IMR-90 (cell line): ENCODE results near the gene PRAC1. TPM values are rescaled to one million over a fixed set of nuclear protein-coding genes. Genes with fewer than 3 reads are reported as not detected.

Experiments used
- ATAC-seq: fragments of 200-7000 bp; cut with Tn5 transposase; 2 replicates; pipeline ENCODE4 v1.9.1; 2020; ENCODE audit warnings: low read depth, mild to moderate bottlenecking, moderate library complexity
- BruUV-seq: library from RNA; stranded (reverse); fragments of 400-500 nt; replicated peaks from 2 replicates; lab custom pipeline; 2021; lab: Mats Ljungman, UMichigan
- CTCF ChIA-PET: fragments of 300-600 bp; formaldehyde crosslinking; extraction: SDS; loops from one replicate; lab custom pipeline; 2021; ENCODE audit warnings: antibody characterized with exemption; lab: Yijun Ruan, JAX
- POLR2A ChIA-PET: fragments of 300-600 bp; sonication (Branson Sonifier 250); formaldehyde crosslinking; loops from one replicate; lab custom pipeline; 2022; ENCODE audit warnings: antibody characterized with exemption; ENCODE audit not compliant: unreplicated experiment; lab: Charles Lee
- DNase-seq: peaks from one replicate; pipeline ENCODE4 v3.0.0; 2013
- H2AFZ ChIP-seq: replicated peaks from 2 replicates; pipeline ENCODE3; 2013; ENCODE audit warnings: low read length, mild to moderate bottlenecking; ENCODE audit not compliant: poor library complexity
- H2AK5ac ChIP-seq: 2 replicates; pipeline ENCODE4 v1.6.1; 2013; ENCODE audit warnings: low read depth, low read length, inconsistent platforms
- H2AK9ac ChIP-seq: replicated peaks from 2 replicates; pipeline ENCODE3; 2013; ENCODE audit warnings: mild to moderate bottlenecking, low read depth, low read length, moderate library complexity; ENCODE audit not compliant: poor library complexity
- H2BK120ac ChIP-seq: 2 replicates; pipeline ENCODE4 v1.6.1; 2013; ENCODE audit warnings: low read depth, low read length, inconsistent platforms
- H2BK15ac ChIP-seq: 3 replicates; pipeline ENCODE4 v1.6.1; 2013; ENCODE audit warnings: low read depth, low read length, inconsistent platforms
- H2BK20ac ChIP-seq: 2 replicates; pipeline ENCODE4 v1.6.1; 2013; ENCODE audit warnings: low read depth, mild to moderate bottlenecking, inconsistent platforms, low read length, moderate library complexity
- H2BK5ac ChIP-seq: 2 replicates; pipeline ENCODE4 v1.6.1; 2013; ENCODE audit warnings: mild to moderate bottlenecking, low read depth, low read length, inconsistent platforms; ENCODE audit not compliant: poor library complexity, severe bottlenecking
- H3K14ac ChIP-seq: replicated peaks from 2 replicates; pipeline ENCODE4 v1.6.1; 2013; ENCODE audit warnings: low read depth, low read length, inconsistent platforms
- H3K18ac ChIP-seq: 2 replicates; pipeline ENCODE4 v1.6.1; 2013; ENCODE audit warnings: low read depth, low read length, control low read depth
- H3K23ac ChIP-seq: 2 replicates; pipeline ENCODE4 v1.6.1; 2013; ENCODE audit warnings: low read depth, low read length, inconsistent platforms
- H3K27ac ChIP-seq: 2 replicates; pipeline ENCODE4 v1.5.1; 2013; ENCODE audit warnings: mild to moderate bottlenecking, control low read depth, low read length; ENCODE audit not compliant: insufficient read depth
- H3K27me3 ChIP-seq: 2 replicates; pipeline ENCODE4 v1.6.1; 2013; ENCODE audit warnings: low read length; ENCODE audit not compliant: control insufficient read depth, insufficient read depth
- H3K36me3 ChIP-seq: 2 replicates; pipeline ENCODE4 v1.6.1; 2013; ENCODE audit warnings: low read length, mixed read lengths; ENCODE audit not compliant: control insufficient read depth, insufficient read depth
- H3K4ac ChIP-seq: 2 replicates; pipeline ENCODE4 v1.6.1; 2013; ENCODE audit warnings: low read depth, low read length, inconsistent platforms
- H3K4me1 ChIP-seq: 2 replicates; pipeline ENCODE4 v1.6.1; 2013; ENCODE audit warnings: low read length, mixed read lengths; ENCODE audit not compliant: control insufficient read depth, insufficient read depth
- H3K4me2 ChIP-seq: 2 replicates; pipeline ENCODE4 v1.6.1; 2013; ENCODE audit warnings: low read depth, mild to moderate bottlenecking, control low read depth, low read length, moderate library complexity
- H3K4me3 ChIP-seq: 2 replicates; pipeline ENCODE4 v1.5.1; 2013; ENCODE audit warnings: low read depth, mild to moderate bottlenecking, control low read depth, low read length, moderate library complexity; ENCODE audit not compliant: insufficient read depth
- H3K56ac ChIP-seq: 2 replicates; pipeline ENCODE4 v1.6.1; 2013; ENCODE audit warnings: low read length, inconsistent platforms; ENCODE audit not compliant: insufficient read depth; ENCODE audit errors: extremely low read depth
- H3K79me1 ChIP-seq, 2 experiments: 2 replicates each; pipeline ENCODE4 v1.6.1; 2013; ENCODE audit warnings: low read length in 2 of 2, inconsistent platforms in 1 of 2, low read depth in 1 of 2
- H3K9ac ChIP-seq: 2 replicates; pipeline ENCODE4 v1.6.1; 2013; ENCODE audit warnings: low read depth, low read length, control low read depth
- H3K9me1 ChIP-seq: 2 replicates; pipeline ENCODE4 v1.6.1; 2013; ENCODE audit warnings: low read length, inconsistent platforms; ENCODE audit not compliant: insufficient read depth
- H3K9me3 ChIP-seq: 2 replicates; pipeline ENCODE4 v1.6.1; 2013; ENCODE audit warnings: low read length; ENCODE audit not compliant: control insufficient read depth, insufficient read depth
- H4K20me1 ChIP-seq: 2 replicates; pipeline ENCODE4 v1.6.1; 2013; ENCODE audit warnings: low read length, inconsistent platforms; ENCODE audit not compliant: insufficient read depth
- H4K5ac ChIP-seq: 2 replicates; pipeline ENCODE4 v1.6.1; 2013; ENCODE audit warnings: mild to moderate bottlenecking, low read depth, low read length, control low read depth
- H4K8ac ChIP-seq, 2 experiments: 2 replicates each; pipeline ENCODE4 v1.6.1; 2013; ENCODE audit warnings: low read depth in 2 of 2, low read length in 2 of 2, control low read depth in 1 of 2, inconsistent platforms in 1 of 2
- H4K91ac ChIP-seq: 2 replicates; pipeline ENCODE4 v1.6.1; 2013; ENCODE audit warnings: low read depth, low read length, inconsistent platforms; ENCODE audit not compliant: insufficient read depth
- CEBPB ChIP-seq: IDR thresholded peaks from 2 replicates; pipeline ENCODE4 v1.6.1; 2012; ENCODE audit warnings: low read depth, low read length, improper control_type of control experiment
- CHD1 ChIP-seq: IDR thresholded peaks from 2 replicates; pipeline ENCODE4 v1.6.1; 2012; ENCODE audit warnings: low read depth, low read length, improper control_type of control experiment
- ELK1 ChIP-seq: fragments of 150-350 bp; IDR thresholded peaks from 2 replicates; pipeline ENCODE4 v1.6.1; 2016; ENCODE audit warnings: low read depth, mild to moderate bottlenecking, low read length, moderate library complexity, borderline replicate concordance
- FOS ChIP-seq: fragments of 150-350 bp; IDR thresholded peaks from 2 replicates; pipeline ENCODE4 v1.6.1; 2016; ENCODE audit warnings: low read depth, low read length
- MAFK ChIP-seq: IDR thresholded peaks from 2 replicates; pipeline ENCODE4 v1.6.1; 2012; ENCODE audit warnings: low read depth, low read length, improper control_type of control experiment
- MAZ ChIP-seq: IDR thresholded peaks from 2 replicates; pipeline ENCODE4 v1.6.1; 2012; ENCODE audit warnings: low read depth, mild to moderate bottlenecking, low read length, improper control_type of control experiment, moderate library complexity, borderline replicate concordance
- MXI1 ChIP-seq: IDR thresholded peaks from 2 replicates; pipeline ENCODE4 v1.6.1; 2012; ENCODE audit warnings: low read depth, mild to moderate bottlenecking, low read length, moderate library complexity, borderline replicate concordance
- NFE2L2 ChIP-seq: fragments of 150-350 bp; IDR thresholded peaks from 2 replicates; pipeline ENCODE4 v1.6.1; 2016; ENCODE audit warnings: low read depth, mild to moderate bottlenecking, low read length
- POLR2A ChIP-seq: IDR thresholded peaks from 2 replicates; pipeline ENCODE4 v1.6.1; 2012; ENCODE audit warnings: mild to moderate bottlenecking, low read depth, low read length
- RAD21 ChIP-seq: IDR thresholded peaks from 2 replicates; pipeline ENCODE4 v1.6.1; 2012; ENCODE audit warnings: low read length, improper control_type of control experiment
- RFX5 ChIP-seq: IDR thresholded peaks from 2 replicates; pipeline ENCODE4 v1.8.0; 2012; ENCODE audit warnings: low read depth, mild to moderate bottlenecking, low read length, moderate library complexity
- SMC3 ChIP-seq: fragments of 150-350 bp; IDR thresholded peaks from 2 replicates; pipeline ENCODE4 v1.6.1; 2016; ENCODE audit warnings: low read depth, mild to moderate bottlenecking, antibody characterized with exemption, low read length, moderate library complexity
- USF2 ChIP-seq: fragments of 150-350 bp; IDR thresholded peaks from 2 replicates; pipeline ENCODE4 v1.6.1; 2017; ENCODE audit warnings: mild to moderate bottlenecking, antibody characterized with exemption, low read length, low read depth
- WGBS, 2 experiments: methylation state at CpG; one replicate each; pipeline versions ENCODE4 v1.1.5 to v1.1.7; 2013; ENCODE audit warnings: missing lambda C conversion rate in 2 of 2; ENCODE audit not compliant: insufficient read length in 1 of 2; ENCODE audit errors: extremely low coverage in 2 of 2; 5-methylcytosine and 5-hydroxymethylcytosine counted together
- dilution Hi-C: fragments of 300-500 bp; cut with HindIII; formaldehyde crosslinking; loops from one replicate; pipeline ENCODE4 v1.14.3; 2018; ENCODE audit warnings: low sequenced_read_pairs; ENCODE audit not compliant: unreplicated experiment
- in situ Hi-C: fragments of 300-500 bp; cut with MboI; formaldehyde crosslinking; loops from 3 replicates; pipeline ENCODE4 v1.14.3; 2019; ENCODE audit warnings: low sequenced_read_pairs, inconsistent platforms, mixed read lengths
- intact Hi-C: fragments of 100-400 bp; cut with micrococcal nuclease; formaldehyde crosslinking; loops from 2 replicates; pipeline ENCODE4 v1.10.0; 2022
- polyA plus RNA-seq, 3 experiments: library from polyadenylated mRNA; depleted of rRNA; stranded (reverse); fragments of >200 nt; gene quantifications; 2 replicates each; pipeline ENCODE4 v1.2.3, GENCODE V29; 2012; ENCODE audit warnings: low replicate concordance in 1 of 3
- total RNA-seq: library from RNA; depleted of rRNA; stranded (reverse); fragments of >200 nt; gene quantifications from 2 replicates; pipeline ENCODE4 v1.2.3, GENCODE V29; 2012
- TF ChIP-seq, protein P1 (sequence below): conservative IDR thresholded peaks from 2 replicates; pipeline ENCODE4 v1.5.1; 2012; ENCODE audit warnings: mild to moderate bottlenecking, low read depth, low read length, improper control_type of control experiment

Gene PRAC1
- total and polyA plus RNA-seq, 2 of the 4 experiments (the other 2 are of a cell fraction) = not detected

DNA sequence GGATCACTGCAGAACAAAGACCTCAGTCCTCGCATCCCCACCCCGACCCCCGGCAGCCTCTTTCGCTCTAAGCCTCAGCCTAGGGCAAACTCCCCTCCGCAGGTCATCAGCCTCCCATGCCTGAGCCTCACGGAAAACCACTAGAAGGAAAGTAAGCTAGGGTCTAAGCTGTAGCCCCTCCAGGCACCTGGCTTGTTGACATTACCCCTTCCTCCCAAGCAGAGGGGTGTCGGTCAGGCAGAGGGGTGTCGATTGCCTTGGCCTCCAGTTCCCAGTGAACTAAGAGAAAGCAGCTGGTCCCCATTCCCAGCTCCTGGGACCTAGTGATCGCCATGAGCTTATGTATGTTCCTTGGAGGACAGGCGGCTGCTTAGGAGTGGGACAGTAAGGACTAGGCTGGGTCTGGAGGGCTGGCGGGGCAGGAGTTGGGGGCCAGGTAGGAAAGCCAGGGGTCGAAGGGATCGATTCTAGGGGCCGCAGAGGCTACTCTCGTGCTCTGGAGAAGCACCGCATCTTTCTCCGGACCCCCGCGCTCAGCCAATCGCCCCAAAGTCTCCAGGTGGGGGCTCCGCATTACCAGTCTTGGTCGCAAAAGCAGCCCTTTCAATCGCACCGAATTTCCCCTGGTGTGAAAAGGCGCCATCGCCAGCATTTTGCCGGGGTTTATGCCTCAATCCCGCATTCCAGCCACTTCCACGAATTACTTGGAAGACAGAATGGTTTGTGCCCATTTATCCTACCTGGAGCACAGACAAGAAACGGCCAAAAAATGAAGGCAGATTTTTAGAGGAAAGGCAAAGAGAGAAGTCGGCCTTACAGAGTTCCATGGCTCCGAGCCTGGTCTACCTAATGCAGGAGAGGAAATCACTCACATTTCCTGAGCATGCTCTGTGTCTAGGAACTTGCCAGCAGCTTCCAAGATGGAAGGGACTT lies 27.6 kb upstream of the PRAC1 start:
- Histone ChIP-seq H3K4me3 (no peak overlapping the region), H3K14ac (no peak overlapping the region), H2BK120ac (no peak overlapping the region), H3K9ac (no peak overlapping the region), H3K56ac (no peak overlapping the region), H3K36me3 (no peaks in the 10 kb centered on the region), H3K4me1 (no peaks in the 10 kb centered on the region), H2BK15ac (no peak overlapping the region), H2BK5ac (no peak overlapping the region), H3K79me1 (no peaks in the 10 kb centered on the region), H4K8ac (no peak overlapping the region), H3K27ac (no peak overlapping the region), H4K20me1 (peaks cover 23% of the 10 kb centered on the region; the same call in 1 of the 2 replicates), H3K4me2 (no peak overlapping the region), H2AK5ac (no peak overlapping the region), H3K4ac (no peak overlapping the region), H3K23ac (no peak overlapping the region; the same call in 1 of the 2 replicates), H3K18ac (no peak overlapping the region), H2AFZ (no peak overlapping the region), H2BK20ac (no peak overlapping the region), H4K5ac (no peak overlapping the region), H3K9me3 (peaks cover 13% of the 10 kb centered on the region), H4K91ac (no peak overlapping the region), H3K27me3 (peaks cover 95% of the 10 kb centered on the region), H3K9me1 (peaks cover 6% of the 10 kb centered on the region; the same call in 1 of the 2 replicates), H2AK9ac (no peak overlapping the region)
- 3% methylated on average over 7 of the region's 32 CpGs; no CpG with 5 or more reads in 1 of the 2 experiments for WGBS, 2 experiments
- ATAC-seq = no peak
- POLR2A ChIA-PET = no interaction called here
- CTCF ChIA-PET = no interaction called here
- intact Hi-C loops (no loop called here), in situ Hi-C loops (loop anchor here (25.0 kb wide), 1 partner anchor 363 kb away; no protein-coding TSS in a partner anchor), dilution Hi-C loops (no loop called here)
- DNase-seq = no peak
- no TSS peak for BruUV-seq
- TF ChIP-seq NFE2L2 = no peak
- TF ChIP-seq MAZ = no peak
- no peak for TF ChIP-seq SMC3
- no peak for TF ChIP-seq RAD21
- TF ChIP-seq RFX5 = no peak
- no peak for TF ChIP-seq USF2
- no peak for TF ChIP-seq MAFK
- no peak for TF ChIP-seq POLR2A
- TF ChIP-seq MXI1 = no peak
- no peak for TF ChIP-seq CEBPB
- TF ChIP-seq FOS = no peak
- no peak for TF ChIP-seq ELK1
- no peak for TF ChIP-seq CHD1
- TF ChIP-seq, protein P1, sequence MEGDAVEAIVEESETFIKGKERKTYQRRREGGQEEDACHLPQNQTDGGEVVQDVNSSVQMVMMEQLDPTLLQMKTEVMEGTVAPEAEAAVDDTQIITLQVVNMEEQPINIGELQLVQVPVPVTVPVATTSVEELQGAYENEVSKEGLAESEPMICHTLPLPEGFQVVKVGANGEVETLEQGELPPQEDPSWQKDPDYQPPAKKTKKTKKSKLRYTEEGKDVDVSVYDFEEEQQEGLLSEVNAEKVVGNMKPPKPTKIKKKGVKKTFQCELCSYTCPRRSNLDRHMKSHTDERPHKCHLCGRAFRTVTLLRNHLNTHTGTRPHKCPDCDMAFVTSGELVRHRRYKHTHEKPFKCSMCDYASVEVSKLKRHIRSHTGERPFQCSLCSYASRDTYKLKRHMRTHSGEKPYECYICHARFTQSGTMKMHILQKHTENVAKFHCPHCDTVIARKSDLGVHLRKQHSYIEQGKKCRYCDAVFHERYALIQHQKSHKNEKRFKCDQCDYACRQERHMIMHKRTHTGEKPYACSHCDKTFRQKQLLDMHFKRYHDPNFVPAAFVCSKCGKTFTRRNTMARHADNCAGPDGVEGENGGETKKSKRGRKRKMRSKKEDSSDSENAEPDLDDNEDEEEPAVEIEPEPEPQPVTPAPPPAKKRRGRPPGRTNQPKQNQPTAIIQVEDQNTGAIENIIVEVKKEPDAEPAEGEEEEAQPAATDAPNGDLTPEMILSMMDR = no peak
